ENCODE data around the gene CHTF8.

DNA sequence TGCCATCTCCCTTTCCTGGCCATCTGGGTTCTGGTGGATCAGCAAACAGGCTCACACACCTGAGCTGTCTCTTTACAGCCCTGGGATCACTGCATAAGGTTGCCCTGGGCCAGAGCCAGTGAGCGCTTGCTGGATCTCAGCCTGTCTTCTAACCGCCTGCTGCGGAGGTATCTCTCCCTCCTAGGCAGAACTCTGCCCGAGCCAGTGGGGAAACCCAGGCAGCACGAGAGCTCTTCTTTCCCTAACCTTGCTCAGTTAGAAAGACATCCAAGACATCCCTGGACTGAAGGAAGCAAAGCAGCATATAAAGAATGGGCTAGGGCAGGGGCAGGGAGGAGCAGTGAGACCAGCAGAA is 20.5 kb downstream of the CHTF8 start:
- no peak for TF ChIP-seq EP300 (IDR thresholded peaks at IDR 0.05)
- no peak for TF ChIP-seq CTCF (IDR thresholded peaks at IDR 0.05)

All from ovary (tissue), 3 donors.